OCI-LY1 (cell line): ENCODE measurements around the gene IGFBP5.

Source experiments
- EZH2 ChIP-seq: fragments of 200-600 bp; sonication (generic), shearing (Covaris generic); IDR thresholded peaks from 2 replicates; pipeline ENCODE4 v1.8.0; 2017; ENCODE audit warnings: borderline replicate concordance, mixed run types, mild to moderate bottlenecking, antibody characterized with exemption, low read length, moderate library complexity, mixed read lengths
- TF ChIP-seq, protein P1 (sequence below): fragments of 200-600 bp; sonication (generic), shearing (Covaris generic); IDR thresholded peaks from 2 replicates; pipeline ENCODE4 v1.5.1; 2017; ENCODE audit warnings: mild to moderate bottlenecking, antibody characterized with exemption, low read length, moderate library complexity, mixed read lengths

DNA sequence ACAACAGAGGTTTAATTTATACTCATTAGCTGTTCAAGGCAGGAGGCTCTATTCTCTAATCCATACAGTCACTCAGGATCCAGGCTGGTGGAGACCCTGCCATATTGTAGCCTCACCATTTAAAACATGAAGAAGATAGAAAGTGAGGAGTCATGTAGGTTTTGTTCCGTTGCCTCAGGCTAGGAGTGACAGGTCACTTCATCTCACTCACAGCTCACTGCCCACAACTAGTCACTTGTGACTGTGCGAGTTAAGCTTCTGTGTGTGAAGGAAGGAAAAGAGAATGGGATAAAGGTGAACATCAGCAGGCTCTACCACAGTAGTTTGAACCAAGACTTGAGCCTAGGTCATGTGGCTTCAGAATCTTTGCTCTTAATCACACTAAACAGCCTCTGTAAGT, 71.1 kb downstream of the IGFBP5 start:
- TF ChIP-seq, protein P1, sequence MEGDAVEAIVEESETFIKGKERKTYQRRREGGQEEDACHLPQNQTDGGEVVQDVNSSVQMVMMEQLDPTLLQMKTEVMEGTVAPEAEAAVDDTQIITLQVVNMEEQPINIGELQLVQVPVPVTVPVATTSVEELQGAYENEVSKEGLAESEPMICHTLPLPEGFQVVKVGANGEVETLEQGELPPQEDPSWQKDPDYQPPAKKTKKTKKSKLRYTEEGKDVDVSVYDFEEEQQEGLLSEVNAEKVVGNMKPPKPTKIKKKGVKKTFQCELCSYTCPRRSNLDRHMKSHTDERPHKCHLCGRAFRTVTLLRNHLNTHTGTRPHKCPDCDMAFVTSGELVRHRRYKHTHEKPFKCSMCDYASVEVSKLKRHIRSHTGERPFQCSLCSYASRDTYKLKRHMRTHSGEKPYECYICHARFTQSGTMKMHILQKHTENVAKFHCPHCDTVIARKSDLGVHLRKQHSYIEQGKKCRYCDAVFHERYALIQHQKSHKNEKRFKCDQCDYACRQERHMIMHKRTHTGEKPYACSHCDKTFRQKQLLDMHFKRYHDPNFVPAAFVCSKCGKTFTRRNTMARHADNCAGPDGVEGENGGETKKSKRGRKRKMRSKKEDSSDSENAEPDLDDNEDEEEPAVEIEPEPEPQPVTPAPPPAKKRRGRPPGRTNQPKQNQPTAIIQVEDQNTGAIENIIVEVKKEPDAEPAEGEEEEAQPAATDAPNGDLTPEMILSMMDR: no peak
- no peak for TF ChIP-seq EZH2
